HepG2 (cell line): ENCODE measurements around the gene COBL. TPM values are rescaled to one million over a fixed set of nuclear protein-coding genes. Genes with fewer than 3 reads are reported as not detected.

Experiments used
- ATAC-seq: fragments of 200-7000 bp; cut with Tn5 transposase; 3 replicates; pipeline ENCODE4 v1.9.1; 2020; ENCODE audit warnings: mild to moderate bottlenecking, moderate library complexity
- BruUV-seq: library from RNA; stranded (reverse); fragments of 400-500 nt; replicated peaks from 2 replicates; lab custom pipeline; 2021; lab: Mats Ljungman, UMichigan
- CTCF ChIA-PET: fragments of 300-600 bp; formaldehyde crosslinking; extraction: SDS; loops from one replicate; lab custom pipeline; 2021; ENCODE audit warnings: low total read pairs, inconsistent platforms, low intra/inter-chr PET ratio; lab: Yijun Ruan, JAX
- POLR2A ChIA-PET: fragments of 350-600 bp; sonication (Branson Sonifier 250); formaldehyde crosslinking; loops from one replicate; lab custom pipeline; 2020; ENCODE audit warnings: antibody characterized with exemption, inconsistent platforms; lab: Yijun Ruan, JAX
- DNase-seq: peaks from one replicate; pipeline ENCODE4 v3.0.0-alpha.2; 2015; ENCODE audit warnings: low spot score
- FAIRE-seq: peaks from 3 replicates; lab custom pipeline; 2011; peaks lifted over from hg19 to GRCh38; lab: Jason Lieb, UNC
- H2AFZ ChIP-seq: one replicate; pipeline ENCODE4 v1.6.1; 2011; ENCODE audit warnings: low read length, inconsistent platforms
- H3K27ac ChIP-seq: fragments of 300-600 bp; 3 replicates; pipeline ENCODE4 v1.8.0; 2011; ENCODE audit warnings: mixed run types, mild to moderate bottlenecking, mixed read lengths, low read length, inconsistent platforms; ENCODE audit not compliant: insufficient read depth; ENCODE audit errors: extremely low read length
- H3K27me3 ChIP-seq, 2 experiments: fragments of 200-600 bp in 1 of 2; 2 replicates in 1 of 2; 3 replicates in 1 of 2; pipeline versions ENCODE4 v1.6.0 to v1.8.0; 2011; ENCODE audit warnings: low read length in 2 of 2, mild to moderate bottlenecking in 2 of 2, moderate library complexity in 2 of 2, inconsistent platforms in 1 of 2; ENCODE audit not compliant: insufficient read depth in 2 of 2, control insufficient read depth in 1 of 2
- H3K36me3 ChIP-seq, 2 experiments: fragments of 200-600 bp in 1 of 2; replicated peaks in 1 of 2; 2 replicates in 1 of 2; 3 replicates in 1 of 2; pipeline versions ENCODE4 v1.5.1 to v1.8.0; 2011; ENCODE audit warnings: low read length in 2 of 2, inconsistent platforms in 1 of 2; ENCODE audit not compliant: insufficient read depth in 2 of 2, control insufficient read depth in 1 of 2
- H3K4me1 ChIP-seq: 2 replicates; pipeline ENCODE4 v1.5.1; 2012; ENCODE audit warnings: low read length, inconsistent platforms; ENCODE audit not compliant: insufficient read depth
- H3K4me2 ChIP-seq: 2 replicates; pipeline ENCODE4 v1.6.0; 2011; ENCODE audit warnings: low read depth, low read length, inconsistent platforms
- H3K4me3 ChIP-seq, 3 experiments: fragments of 200-600 bp in 1 of 3; sonication (generic), shearing (Covaris generic) in 1 of 3; replicated peaks in 1 of 3; 2 replicates each; pipeline ENCODE4 v1.5.1; 2011 to 2016; ENCODE audit warnings: low read length in 3 of 3, inconsistent platforms in 2 of 3, low read depth in 2 of 3, mild to moderate bottlenecking in 2 of 3, control low read depth in 1 of 3, mixed read lengths in 1 of 3; ENCODE audit not compliant: insufficient read depth in 1 of 3
- H3K79me2 ChIP-seq: one replicate; pipeline ENCODE4 v1.6.1; 2011; ENCODE audit warnings: low read length, inconsistent platforms; ENCODE audit not compliant: insufficient read depth
- H3K9ac ChIP-seq: 2 replicates; pipeline ENCODE4 v1.6.0; 2011; ENCODE audit warnings: mild to moderate bottlenecking, low read depth, low read length, inconsistent platforms; ENCODE audit not compliant: insufficient read depth
- H3K9me3 ChIP-seq: 2 replicates; pipeline ENCODE4 v1.5.1; 2012; ENCODE audit warnings: mild to moderate bottlenecking, low read length
- H4K20me1 ChIP-seq: 2 replicates; pipeline ENCODE4 v1.6.0; 2011; ENCODE audit warnings: inconsistent platforms, mild to moderate bottlenecking, low read length, moderate library complexity; ENCODE audit not compliant: insufficient read depth
- ELF3 ChIP-seq: IDR thresholded peaks from 2 replicates; pipeline ENCODE4 v1.6.1; 2016; ENCODE audit warnings: missing genetic modification reagents, missing compliant biosample characterization
- SUZ12 ChIP-seq: fragments of 150-350 bp; IDR thresholded peaks from 2 replicates; pipeline ENCODE4 v1.6.1; 2014; ENCODE audit warnings: low read depth, low read length
- WIZ ChIP-seq: sonication (generic); formaldehyde crosslinking; IDR thresholded peaks from 2 replicates; pipeline ENCODE4 v1.5.1; 2020; ENCODE audit warnings: mild to moderate bottlenecking, missing genetic modification reagents
- ZNF256 ChIP-seq: sonication (generic); formaldehyde crosslinking; conservative IDR thresholded peaks from 2 replicates; pipeline ENCODE4 v1.4.0; 2020; ENCODE audit warnings: missing genetic modification reagents
- ZNF367 ChIP-seq: sonication (generic); formaldehyde crosslinking; IDR thresholded peaks from 2 replicates; pipeline ENCODE4 v1.4.0; 2020; ENCODE audit warnings: missing genetic modification reagents, borderline replicate concordance
- ZNF512 ChIP-seq: sonication (generic); formaldehyde crosslinking; IDR thresholded peaks from 2 replicates; pipeline ENCODE4 v1.4.0; 2020; ENCODE audit warnings: mild to moderate bottlenecking, missing genetic modification reagents
- ZNF709 ChIP-seq: sonication (generic); formaldehyde crosslinking; IDR thresholded peaks from 2 replicates; pipeline ENCODE4 v1.5.0; 2020; ENCODE audit warnings: mild to moderate bottlenecking, missing genetic modification reagents
- WGBS: methylation state at CpG from one replicate; pipeline ENCODE4 v1.1.6; 2017; ENCODE audit warnings: low lambda C conversion rate; 5-methylcytosine and 5-hydroxymethylcytosine counted together
- in situ Hi-C: cut with HindIII; loops from 2 replicates; pipeline ENCODE4 v1.10.0; 2017; ENCODE audit warnings: low pct_unique_long_range_greater_than_20kb; ENCODE audit not compliant: extremely low pct_ligation_motif_present
- intact Hi-C: fragments of 100-400 bp; cut with micrococcal nuclease; formaldehyde crosslinking; loops from one replicate; pipeline ENCODE4 v1.10.0; 2022; ENCODE audit not compliant: unreplicated experiment
- polyA plus RNA-seq, 8 experiments: library from polyadenylated mRNA; depleted of rRNA in 3 of 8; stranded (reverse) in 7 of 8; unstranded in 1 of 8; fragments of >200 nt; fragmentation: Illumina TruSeq in 4 of 8; extraction: Trizol in 4 of 8; gene quantifications; 2 replicates each; pipeline versions ENCODE4 v1.2.1 to v1.2.3, GENCODE V29; 2011 to 2016; ENCODE audit warnings: low read depth in 4 of 8, missing spikeins in 1 of 8, mixed read lengths in 1 of 8; ENCODE audit not compliant: insufficient read depth in 1 of 8
- total RNA-seq, 5 experiments: library from RNA; depleted of rRNA; stranded (reverse); fragments of >200 nt; fragmentation: Illumina TruSeq; extraction: Trizol; gene quantifications; 2 replicates each; pipeline ENCODE4 v1.2.3, GENCODE V29; 2016; ENCODE audit warnings: low read depth in 1 of 5
- TF ChIP-seq, protein P1 (sequence below): sonication (generic); formaldehyde crosslinking; IDR thresholded peaks from 2 replicates; pipeline ENCODE4 v1.4.0; 2020; ENCODE audit warnings: missing genetic modification reagents
- TF ChIP-seq, protein P2 (sequence below): IDR thresholded peaks from 2 replicates; pipeline ENCODE4 v1.6.1; 2016; ENCODE audit warnings: low read depth, missing genetic modification reagents, missing compliant biosample characterization
- TF ChIP-seq, protein P3 (sequence below): sonication (generic); formaldehyde crosslinking; IDR thresholded peaks from 2 replicates; pipeline ENCODE4 v1.5.1; 2020; ENCODE audit warnings: mild to moderate bottlenecking, missing genetic modification reagents, borderline replicate concordance

Gene COBL
- total and polyA plus RNA-seq, 2 of the 13 experiments (the other 11 are each of a cell fraction or from before 2014, with no cell fraction given): 3.8 to 4.9 TPM

- 93% methylated on average over 10 of the region's 10 CpGs for WGBS
- in situ Hi-C loops: no loop called here
These were observed 42.6 kb downstream of the COBL start for GRCh38 chr7:51274001-51274400.

More at GRCh38 chr7:51274001-51274400, 42.6 kb downstream of the COBL start:
- no peak overlapping the region for H3K4me3 ChIP-seq
- H3K9me3 ChIP-seq: no peaks in the 10 kb centered on the region
- H3K36me3 ChIP-seq: no peaks in the 10 kb centered on the region
- H3K79me2 ChIP-seq: peaks cover 25% of the 10 kb centered on the region
- H4K20me1 ChIP-seq: no peaks in the 10 kb centered on the region
- H3K4me2 ChIP-seq: no peak overlapping the region
- H3K9ac ChIP-seq: no peak overlapping the region
- FAIRE-seq (no peak), ATAC-seq (no peak), DNase-seq (no peak)
- H3K27me3 ChIP-seq: no peaks in the 10 kb centered on the region
- TF ChIP-seq ZNF367: no peak
- TF ChIP-seq ELF3 (CRISPR knock-in tag): no peak
- TF ChIP-seq, protein P1, sequence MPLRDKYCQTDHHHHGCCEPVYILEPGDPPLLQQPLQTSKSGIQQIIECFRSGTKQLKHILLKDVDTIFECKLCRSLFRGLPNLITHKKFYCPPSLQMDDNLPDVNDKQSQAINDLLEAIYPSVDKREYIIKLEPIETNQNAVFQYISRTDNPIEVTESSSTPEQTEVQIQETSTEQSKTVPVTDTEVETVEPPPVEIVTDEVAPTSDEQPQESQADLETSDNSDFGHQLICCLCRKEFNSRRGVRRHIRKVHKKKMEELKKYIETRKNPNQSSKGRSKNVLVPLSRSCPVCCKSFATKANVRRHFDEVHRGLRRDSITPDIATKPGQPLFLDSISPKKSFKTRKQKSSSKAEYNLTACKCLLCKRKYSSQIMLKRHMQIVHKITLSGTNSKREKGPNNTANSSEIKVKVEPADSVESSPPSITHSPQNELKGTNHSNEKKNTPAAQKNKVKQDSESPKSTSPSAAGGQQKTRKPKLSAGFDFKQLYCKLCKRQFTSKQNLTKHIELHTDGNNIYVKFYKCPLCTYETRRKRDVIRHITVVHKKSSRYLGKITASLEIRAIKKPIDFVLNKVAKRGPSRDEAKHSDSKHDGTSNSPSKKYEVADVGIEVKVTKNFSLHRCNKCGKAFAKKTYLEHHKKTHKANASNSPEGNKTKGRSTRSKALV (CRISPR knock-in tag): no peak
- no peak for TF ChIP-seq ZNF512 (CRISPR knock-in tag)
- TF ChIP-seq ZNF256: no peak
- TF ChIP-seq, protein P2, sequence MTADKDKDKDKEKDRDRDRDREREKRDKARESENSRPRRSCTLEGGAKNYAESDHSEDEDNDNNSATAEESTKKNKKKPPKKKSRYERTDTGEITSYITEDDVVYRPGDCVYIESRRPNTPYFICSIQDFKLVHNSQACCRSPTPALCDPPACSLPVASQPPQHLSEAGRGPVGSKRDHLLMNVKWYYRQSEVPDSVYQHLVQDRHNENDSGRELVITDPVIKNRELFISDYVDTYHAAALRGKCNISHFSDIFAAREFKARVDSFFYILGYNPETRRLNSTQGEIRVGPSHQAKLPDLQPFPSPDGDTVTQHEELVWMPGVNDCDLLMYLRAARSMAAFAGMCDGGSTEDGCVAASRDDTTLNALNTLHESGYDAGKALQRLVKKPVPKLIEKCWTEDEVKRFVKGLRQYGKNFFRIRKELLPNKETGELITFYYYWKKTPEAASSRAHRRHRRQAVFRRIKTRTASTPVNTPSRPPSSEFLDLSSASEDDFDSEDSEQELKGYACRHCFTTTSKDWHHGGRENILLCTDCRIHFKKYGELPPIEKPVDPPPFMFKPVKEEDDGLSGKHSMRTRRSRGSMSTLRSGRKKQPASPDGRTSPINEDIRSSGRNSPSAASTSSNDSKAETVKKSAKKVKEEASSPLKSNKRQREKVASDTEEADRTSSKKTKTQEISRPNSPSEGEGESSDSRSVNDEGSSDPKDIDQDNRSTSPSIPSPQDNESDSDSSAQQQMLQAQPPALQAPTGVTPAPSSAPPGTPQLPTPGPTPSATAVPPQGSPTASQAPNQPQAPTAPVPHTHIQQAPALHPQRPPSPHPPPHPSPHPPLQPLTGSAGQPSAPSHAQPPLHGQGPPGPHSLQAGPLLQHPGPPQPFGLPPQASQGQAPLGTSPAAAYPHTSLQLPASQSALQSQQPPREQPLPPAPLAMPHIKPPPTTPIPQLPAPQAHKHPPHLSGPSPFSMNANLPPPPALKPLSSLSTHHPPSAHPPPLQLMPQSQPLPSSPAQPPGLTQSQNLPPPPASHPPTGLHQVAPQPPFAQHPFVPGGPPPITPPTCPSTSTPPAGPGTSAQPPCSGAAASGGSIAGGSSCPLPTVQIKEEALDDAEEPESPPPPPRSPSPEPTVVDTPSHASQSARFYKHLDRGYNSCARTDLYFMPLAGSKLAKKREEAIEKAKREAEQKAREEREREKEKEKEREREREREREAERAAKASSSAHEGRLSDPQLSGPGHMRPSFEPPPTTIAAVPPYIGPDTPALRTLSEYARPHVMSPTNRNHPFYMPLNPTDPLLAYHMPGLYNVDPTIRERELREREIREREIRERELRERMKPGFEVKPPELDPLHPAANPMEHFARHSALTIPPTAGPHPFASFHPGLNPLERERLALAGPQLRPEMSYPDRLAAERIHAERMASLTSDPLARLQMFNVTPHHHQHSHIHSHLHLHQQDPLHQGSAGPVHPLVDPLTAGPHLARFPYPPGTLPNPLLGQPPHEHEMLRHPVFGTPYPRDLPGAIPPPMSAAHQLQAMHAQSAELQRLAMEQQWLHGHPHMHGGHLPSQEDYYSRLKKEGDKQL (CRISPR knock-in tag): no peak
- TF ChIP-seq, protein P3, sequence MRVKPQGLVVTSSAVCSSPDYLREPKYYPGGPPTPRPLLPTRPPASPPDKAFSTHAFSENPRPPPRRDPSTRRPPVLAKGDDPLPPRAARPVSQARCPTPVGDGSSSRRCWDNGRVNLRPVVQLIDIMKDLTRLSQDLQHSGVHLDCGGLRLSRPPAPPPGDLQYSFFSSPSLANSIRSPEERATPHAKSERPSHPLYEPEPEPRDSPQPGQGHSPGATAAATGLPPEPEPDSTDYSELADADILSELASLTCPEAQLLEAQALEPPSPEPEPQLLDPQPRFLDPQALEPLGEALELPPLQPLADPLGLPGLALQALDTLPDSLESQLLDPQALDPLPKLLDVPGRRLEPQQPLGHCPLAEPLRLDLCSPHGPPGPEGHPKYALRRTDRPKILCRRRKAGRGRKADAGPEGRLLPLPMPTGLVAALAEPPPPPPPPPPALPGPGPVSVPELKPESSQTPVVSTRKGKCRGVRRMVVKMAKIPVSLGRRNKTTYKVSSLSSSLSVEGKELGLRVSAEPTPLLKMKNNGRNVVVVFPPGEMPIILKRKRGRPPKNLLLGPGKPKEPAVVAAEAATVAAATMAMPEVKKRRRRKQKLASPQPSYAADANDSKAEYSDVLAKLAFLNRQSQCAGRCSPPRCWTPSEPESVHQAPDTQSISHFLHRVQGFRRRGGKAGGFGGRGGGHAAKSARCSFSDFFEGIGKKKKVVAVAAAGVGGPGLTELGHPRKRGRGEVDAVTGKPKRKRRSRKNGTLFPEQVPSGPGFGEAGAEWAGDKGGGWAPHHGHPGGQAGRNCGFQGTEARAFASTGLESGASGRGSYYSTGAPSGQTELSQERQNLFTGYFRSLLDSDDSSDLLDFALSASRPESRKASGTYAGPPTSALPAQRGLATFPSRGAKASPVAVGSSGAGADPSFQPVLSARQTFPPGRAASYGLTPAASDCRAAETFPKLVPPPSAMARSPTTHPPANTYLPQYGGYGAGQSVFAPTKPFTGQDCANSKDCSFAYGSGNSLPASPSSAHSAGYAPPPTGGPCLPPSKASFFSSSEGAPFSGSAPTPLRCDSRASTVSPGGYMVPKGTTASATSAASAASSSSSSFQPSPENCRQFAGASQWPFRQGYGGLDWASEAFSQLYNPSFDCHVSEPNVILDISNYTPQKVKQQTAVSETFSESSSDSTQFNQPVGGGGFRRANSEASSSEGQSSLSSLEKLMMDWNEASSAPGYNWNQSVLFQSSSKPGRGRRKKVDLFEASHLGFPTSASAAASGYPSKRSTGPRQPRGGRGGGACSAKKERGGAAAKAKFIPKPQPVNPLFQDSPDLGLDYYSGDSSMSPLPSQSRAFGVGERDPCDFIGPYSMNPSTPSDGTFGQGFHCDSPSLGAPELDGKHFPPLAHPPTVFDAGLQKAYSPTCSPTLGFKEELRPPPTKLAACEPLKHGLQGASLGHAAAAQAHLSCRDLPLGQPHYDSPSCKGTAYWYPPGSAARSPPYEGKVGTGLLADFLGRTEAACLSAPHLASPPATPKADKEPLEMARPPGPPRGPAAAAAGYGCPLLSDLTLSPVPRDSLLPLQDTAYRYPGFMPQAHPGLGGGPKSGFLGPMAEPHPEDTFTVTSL (CRISPR knock-in tag): no peak
- TF ChIP-seq ZNF709 (CRISPR knock-in tag): no peak
- TF ChIP-seq SUZ12: no peak
- no peak for TF ChIP-seq WIZ (CRISPR knock-in tag)
- no peak overlapping the region for H3K27ac ChIP-seq
- no peak overlapping the region for H2AFZ ChIP-seq
- POLR2A ChIA-PET: no interaction called here
- CTCF ChIA-PET: no interaction called here
- no TSS peak for BruUV-seq
- intact Hi-C loops: no loop called here
- H3K4me1 ChIP-seq: peaks cover 33% of the 10 kb centered on the region
